ENCODE results near the gene TAPT1. TPM values are rescaled to one million over a fixed set of nuclear protein-coding genes. Genes with fewer than 3 reads are reported as not detected.

Gene TAPT1
- total RNA-seq, 1 donor from 2014 or later = 34.8 TPM

GRCh38 chr4:16243285-16243684, 17.0 kb upstream of the TAPT1 start:
- Mint-ChIP-seq H3K27me3 (no peaks in the 10 kb centered on the region), H3K9me3 (peaks cover 7% of the 10 kb centered on the region), H3K4me3 (no peak overlapping the region), H3K36me3 (peaks cover 30% of the 10 kb centered on the region), H3K27ac (no peak overlapping the region), H3K4me1 (ENCODE audit: unreplicated experiment) (no peaks in the 10 kb centered on the region)
- TF ChIP-seq, protein P1, sequence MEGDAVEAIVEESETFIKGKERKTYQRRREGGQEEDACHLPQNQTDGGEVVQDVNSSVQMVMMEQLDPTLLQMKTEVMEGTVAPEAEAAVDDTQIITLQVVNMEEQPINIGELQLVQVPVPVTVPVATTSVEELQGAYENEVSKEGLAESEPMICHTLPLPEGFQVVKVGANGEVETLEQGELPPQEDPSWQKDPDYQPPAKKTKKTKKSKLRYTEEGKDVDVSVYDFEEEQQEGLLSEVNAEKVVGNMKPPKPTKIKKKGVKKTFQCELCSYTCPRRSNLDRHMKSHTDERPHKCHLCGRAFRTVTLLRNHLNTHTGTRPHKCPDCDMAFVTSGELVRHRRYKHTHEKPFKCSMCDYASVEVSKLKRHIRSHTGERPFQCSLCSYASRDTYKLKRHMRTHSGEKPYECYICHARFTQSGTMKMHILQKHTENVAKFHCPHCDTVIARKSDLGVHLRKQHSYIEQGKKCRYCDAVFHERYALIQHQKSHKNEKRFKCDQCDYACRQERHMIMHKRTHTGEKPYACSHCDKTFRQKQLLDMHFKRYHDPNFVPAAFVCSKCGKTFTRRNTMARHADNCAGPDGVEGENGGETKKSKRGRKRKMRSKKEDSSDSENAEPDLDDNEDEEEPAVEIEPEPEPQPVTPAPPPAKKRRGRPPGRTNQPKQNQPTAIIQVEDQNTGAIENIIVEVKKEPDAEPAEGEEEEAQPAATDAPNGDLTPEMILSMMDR (conservative IDR thresholded peaks at IDR 0.05) = no peak
- no peak for DNase-seq (ENCODE audit: extremely low spot score, unreplicated experiment)

GRCh38 chr4:16240300-16240699, 14.0 kb upstream of the TAPT1 start:
- H3K9me3 Mint-ChIP-seq = peaks cover 7% of the 10 kb centered on the region
- no peak overlapping the region for H3K4me3 Mint-ChIP-seq
- H3K27me3 Mint-ChIP-seq = no peaks in the 10 kb centered on the region
- peaks cover 14% of the 10 kb centered on the region for H3K36me3 Mint-ChIP-seq
- no peak overlapping the region for H3K27ac Mint-ChIP-seq
- TF ChIP-seq, protein P1 (conservative IDR thresholded peaks at IDR 0.05) = no peak
- no peak for DNase-seq (ENCODE audit: extremely low spot score, unreplicated experiment)
- no peaks in the 10 kb centered on the region for H3K4me1 Mint-ChIP-seq (ENCODE audit: unreplicated experiment)

- TF ChIP-seq, protein P1 (conservative IDR thresholded peaks at IDR 0.05) = no peak
- no peak overlapping the region for H3K4me3 Mint-ChIP-seq
- no peak for DNase-seq (ENCODE audit: extremely low spot score, unreplicated experiment)
- H3K9me3 Mint-ChIP-seq = peaks cover 7% of the 10 kb centered on the region
- peaks cover 13% of the 10 kb centered on the region for H3K36me3 Mint-ChIP-seq
- H3K27ac Mint-ChIP-seq = no peak overlapping the region
- H3K27me3 Mint-ChIP-seq = no peaks in the 10 kb centered on the region
- peaks cover 3% of the 10 kb centered on the region for H3K4me1 Mint-ChIP-seq (ENCODE audit: unreplicated experiment)
Measured at GRCh38 chr4:16239086-16239485, 12.8 kb upstream of the TAPT1 start.

DNA sequence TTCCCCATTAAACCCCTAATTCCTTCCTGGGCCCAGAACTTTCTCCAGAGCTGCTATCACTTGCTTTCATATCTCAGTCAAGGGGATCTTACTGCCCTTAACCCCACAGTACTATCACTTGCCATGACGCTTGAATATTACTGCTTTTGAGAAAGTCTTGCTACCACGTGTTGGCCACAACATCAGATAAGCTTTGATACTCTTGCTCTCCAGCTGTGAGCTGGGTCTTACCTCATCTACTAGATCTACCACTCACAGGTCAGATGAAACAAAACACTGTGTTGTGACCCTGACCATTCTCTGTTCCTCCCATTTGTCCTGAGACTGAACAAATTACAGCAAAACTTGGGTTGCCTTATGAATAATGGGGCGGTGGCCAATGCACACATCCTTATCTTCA, 12.1 kb upstream of the TAPT1 start:
- peaks cover 4% of the 10 kb centered on the region for H3K4me1 Mint-ChIP-seq (ENCODE audit: unreplicated experiment)
- TF ChIP-seq, protein P1 (conservative IDR thresholded peaks at IDR 0.05) = no peak
- H3K4me3 Mint-ChIP-seq = no peak overlapping the region
- H3K36me3 Mint-ChIP-seq = peaks cover 13% of the 10 kb centered on the region
- no peaks in the 10 kb centered on the region for H3K27me3 Mint-ChIP-seq
- DNase-seq (ENCODE audit: extremely low spot score, unreplicated experiment) = no peak
- H3K9me3 Mint-ChIP-seq = peaks cover 7% of the 10 kb centered on the region
- no peak overlapping the region for H3K27ac Mint-ChIP-seq

DNA sequence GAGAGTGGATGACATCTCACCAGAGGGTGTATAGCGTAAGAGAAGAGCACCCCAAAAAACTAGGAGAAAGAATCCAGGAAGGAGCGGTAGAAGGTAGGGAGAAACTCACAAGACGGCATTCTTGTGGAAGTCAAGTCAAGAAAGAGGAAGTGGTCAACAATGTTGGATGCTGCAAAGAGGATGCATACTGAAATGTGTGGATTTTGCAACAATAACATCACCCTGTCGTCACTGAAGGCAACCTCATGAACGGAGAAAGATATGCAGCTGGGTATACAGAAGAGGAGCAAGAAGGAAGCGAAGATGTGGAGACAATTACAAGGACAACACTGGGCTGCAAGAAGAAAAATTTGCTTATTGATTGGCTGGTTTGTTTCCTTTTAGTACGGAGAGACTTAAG, 11.4 kb upstream of the TAPT1 start:
- H3K36me3 Mint-ChIP-seq = peaks cover 7% of the 10 kb centered on the region
- no peak overlapping the region for H3K27ac Mint-ChIP-seq
- TF ChIP-seq, protein P1 (conservative IDR thresholded peaks at IDR 0.05) = no peak

More for the DNA sequence above, 11.4 kb upstream of the TAPT1 start:
- Mint-ChIP-seq H3K4me1 (ENCODE audit: unreplicated experiment) (peaks cover 4% of the 10 kb centered on the region), H3K9me3 (peaks cover 1% of the 10 kb centered on the region), H3K4me3 (no peak overlapping the region), H3K27me3 (no peaks in the 10 kb centered on the region)
- DNase-seq (ENCODE audit: extremely low spot score, unreplicated experiment) = no peak

All from type B pancreatic cell (in vitro differentiated cells).